A673 (cell line): ENCODE measurements around the gene PSMB5. TPM values are rescaled to one million over a fixed set of nuclear protein-coding genes. Genes with fewer than 3 reads are reported as not detected.

Source experiments
- BruUV-seq: library from RNA; stranded (reverse); fragments of 400-500 nt; replicated peaks from 2 replicates; lab custom pipeline; 2021; lab: Mats Ljungman, UMichigan
- CTCF ChIA-PET: fragments of 300-600 bp; sonication (Branson Sonifier 250); formaldehyde crosslinking; loops from one replicate; lab custom pipeline; 2022; ENCODE audit warnings: antibody characterized with exemption; lab: Charles Lee
- POLR2A ChIA-PET: fragments of 300-600 bp; sonication (Branson Sonifier 250); formaldehyde crosslinking; loops from one replicate; lab custom pipeline; 2022; ENCODE audit warnings: antibody characterized with exemption; ENCODE audit not compliant: low non-redundant PET; lab: Charles Lee
- DNase-seq: peaks from one replicate; pipeline ENCODE4 v3.0.0-alpha.2; 2015; ENCODE audit warnings: low spot score
- H3K27ac ChIP-seq: fragments of 200-600 bp; sonication (generic); 2 replicates; pipeline ENCODE4 v1.5.1; 2016; ENCODE audit warnings: mixed run types, low read depth, mild to moderate bottlenecking, mixed read lengths, antibody characterized with exemption, low read length; ENCODE audit not compliant: poor library complexity, severe bottlenecking
- H3K27me3 ChIP-seq: fragments of 200-600 bp; sonication (generic); replicated peaks from 2 replicates; pipeline ENCODE4 v1.6.1; 2017; ENCODE audit warnings: mixed run types, low read depth, mild to moderate bottlenecking, mixed read lengths, antibody characterized with exemption, low read length; ENCODE audit not compliant: insufficient read depth, poor library complexity
- H3K36me3 ChIP-seq: fragments of 200-600 bp; sonication (generic); 2 replicates; pipeline ENCODE4 v1.6.1; 2016; ENCODE audit warnings: mixed run types, mild to moderate bottlenecking, mixed read lengths, antibody characterized with exemption, low read length; ENCODE audit not compliant: insufficient read depth, poor library complexity, severe bottlenecking
- H3K4me1 ChIP-seq: fragments of 200-600 bp; sonication (generic); 2 replicates; pipeline ENCODE4 v1.6.1; 2017; ENCODE audit warnings: mixed run types, mild to moderate bottlenecking, mixed read lengths, antibody characterized with exemption, low read length; ENCODE audit not compliant: insufficient read depth, poor library complexity, severe bottlenecking
- H3K4me3 ChIP-seq: fragments of 200-600 bp; sonication (generic); 2 replicates; pipeline ENCODE4 v1.5.1; 2016; ENCODE audit warnings: low read depth, mixed run types, mild to moderate bottlenecking, mixed read lengths, low read length; ENCODE audit not compliant: poor library complexity, severe bottlenecking
- H3K9me3 ChIP-seq: fragments of 200-600 bp; sonication (generic); 2 replicates; pipeline ENCODE4 v1.6.1; 2016; ENCODE audit warnings: mixed run types, low read depth, mild to moderate bottlenecking, mixed read lengths, antibody characterized with exemption, low read length; ENCODE audit not compliant: poor library complexity, severe bottlenecking
- EZH2 ChIP-seq: fragments of 200-600 bp; sonication (generic); IDR thresholded peaks from 2 replicates; pipeline ENCODE4 v1.6.1; 2017; ENCODE audit warnings: borderline replicate concordance, low read depth, mild to moderate bottlenecking, mixed read lengths, antibody characterized with exemption, low read length; ENCODE audit not compliant: poor library complexity, severe bottlenecking
- intact Hi-C: fragments of 100-400 bp; cut with micrococcal nuclease; formaldehyde crosslinking; loops from one replicate; pipeline ENCODE4 v1.10.0; 2022; ENCODE audit not compliant: unreplicated experiment
- total RNA-seq: library from RNA; stranded (reverse); gene quantifications from 2 replicates; pipeline ENCODE4 v1.2.3, GENCODE V29; 2021
- TF ChIP-seq, protein P1 (sequence below): fragments of 300-800, 200-600 bp; sonication (generic); conservative IDR thresholded peaks from 2 replicates; pipeline ENCODE4 v1.5.1; 2017; ENCODE audit warnings: low read depth, mild to moderate bottlenecking, antibody characterized with exemption, low read length, moderate library complexity, mixed read lengths

PSMB5 gene
- total RNA-seq, 1 experiment from 2014 or later, result 500 TPM

DNA sequence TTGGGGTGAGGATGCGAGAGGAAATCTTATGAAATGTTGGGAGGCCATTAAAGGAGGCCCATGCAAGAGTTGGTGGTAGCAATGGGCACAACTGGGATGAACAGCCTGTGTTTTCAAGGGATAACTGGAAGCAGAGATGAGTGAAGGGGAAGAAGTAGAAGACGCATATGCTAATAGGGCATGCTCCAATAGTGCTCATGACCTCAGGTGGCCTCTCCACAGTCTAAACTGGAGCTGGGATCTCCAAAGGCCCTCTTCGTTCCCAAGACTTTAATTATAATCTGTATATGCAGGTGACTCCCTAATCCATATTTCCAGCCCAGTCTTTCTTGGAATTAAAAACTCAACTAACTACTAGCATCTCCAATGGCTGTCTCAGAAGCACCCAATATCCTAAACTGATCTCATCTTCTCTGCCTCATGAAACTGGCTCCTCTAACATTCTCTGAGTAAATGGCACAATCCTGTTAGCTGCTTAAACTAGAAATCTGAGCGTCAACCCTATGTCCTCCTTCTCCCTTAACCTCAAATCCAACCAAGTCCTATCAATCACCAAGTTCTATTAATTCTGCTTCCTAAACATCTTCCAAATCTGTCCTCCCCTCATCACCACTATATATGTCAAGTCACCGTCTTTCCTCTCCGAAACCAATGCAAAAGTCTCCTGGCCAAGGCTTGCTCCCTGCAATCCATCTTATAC, 49.6 kb downstream of the PSMB5 start:
- intact Hi-C loops, result loop anchor here (5.0 kb wide), 4 partner anchors 58 to 678 kb away; partner anchors contain the start of gene PRMT5
- no peak overlapping the region for H3K4me3 ChIP-seq
- TF ChIP-seq, protein P1, sequence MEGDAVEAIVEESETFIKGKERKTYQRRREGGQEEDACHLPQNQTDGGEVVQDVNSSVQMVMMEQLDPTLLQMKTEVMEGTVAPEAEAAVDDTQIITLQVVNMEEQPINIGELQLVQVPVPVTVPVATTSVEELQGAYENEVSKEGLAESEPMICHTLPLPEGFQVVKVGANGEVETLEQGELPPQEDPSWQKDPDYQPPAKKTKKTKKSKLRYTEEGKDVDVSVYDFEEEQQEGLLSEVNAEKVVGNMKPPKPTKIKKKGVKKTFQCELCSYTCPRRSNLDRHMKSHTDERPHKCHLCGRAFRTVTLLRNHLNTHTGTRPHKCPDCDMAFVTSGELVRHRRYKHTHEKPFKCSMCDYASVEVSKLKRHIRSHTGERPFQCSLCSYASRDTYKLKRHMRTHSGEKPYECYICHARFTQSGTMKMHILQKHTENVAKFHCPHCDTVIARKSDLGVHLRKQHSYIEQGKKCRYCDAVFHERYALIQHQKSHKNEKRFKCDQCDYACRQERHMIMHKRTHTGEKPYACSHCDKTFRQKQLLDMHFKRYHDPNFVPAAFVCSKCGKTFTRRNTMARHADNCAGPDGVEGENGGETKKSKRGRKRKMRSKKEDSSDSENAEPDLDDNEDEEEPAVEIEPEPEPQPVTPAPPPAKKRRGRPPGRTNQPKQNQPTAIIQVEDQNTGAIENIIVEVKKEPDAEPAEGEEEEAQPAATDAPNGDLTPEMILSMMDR, result no peak
- no peaks in the 10 kb centered on the region for H3K27me3 ChIP-seq
- no peak overlapping the region for H3K27ac ChIP-seq
- H3K9me3 ChIP-seq, result no peaks in the 10 kb centered on the region
- ChIA-PET CTCF (interaction anchor here (0.5 to 2.2 kb wide), 7 partner anchors 9 to 170 kb away, joined by 3 to 7 read pairs (median 4); partner anchors contain the start of gene CDH24), POLR2A (no interaction called here)
- DNase-seq, result no peak
- H3K4me1 ChIP-seq, result peaks cover 4% of the 10 kb centered on the region
- no TSS peak for BruUV-seq
- no peaks in the 10 kb centered on the region for H3K36me3 ChIP-seq

DNA sequence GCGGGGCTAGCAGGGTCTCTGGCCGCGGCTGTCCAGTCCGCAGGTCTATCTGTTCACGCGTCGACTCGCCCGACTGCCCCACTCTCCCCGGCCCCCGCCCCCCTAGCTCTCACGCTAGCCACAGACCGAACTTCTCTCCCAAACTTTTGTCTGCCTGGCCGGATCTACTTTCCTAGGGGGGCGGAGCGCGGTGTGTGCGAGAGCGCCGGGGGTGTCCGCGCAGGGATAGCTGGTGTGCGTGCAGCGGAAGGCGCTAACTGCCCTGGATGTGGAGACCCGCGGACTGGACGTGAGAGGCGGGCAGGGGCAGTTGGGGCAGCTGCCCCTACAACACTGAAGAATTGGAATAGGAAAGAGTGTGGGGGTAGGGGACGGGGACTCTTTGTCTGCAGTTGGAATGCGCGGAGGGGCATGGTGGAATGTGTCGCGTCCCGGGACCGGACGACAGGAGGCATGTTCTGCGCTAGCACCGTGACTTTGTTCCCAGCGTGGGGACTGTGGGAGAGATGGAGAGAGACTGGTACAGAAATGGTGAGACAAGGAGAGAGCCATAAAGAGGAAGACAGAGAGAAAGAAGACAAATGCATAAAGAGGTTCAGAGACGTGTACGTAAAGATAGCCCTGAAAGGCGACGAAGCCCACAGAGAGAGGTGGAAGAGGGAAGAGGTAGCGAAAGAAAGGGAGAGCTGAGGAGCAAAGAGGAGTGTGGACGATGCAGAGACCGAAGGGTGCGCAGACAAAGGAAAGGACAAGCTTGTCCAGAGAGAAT, 52.0 kb downstream of the PSMB5 start, which contains the start of gene AJUBA:
Gene AJUBA, minus strand, starts transcription at position 75 of the 769 bp plus-strand sequence. CDS start 285 bp downstream, outside the sequence.
- ChIA-PET POLR2A (interaction anchor here (0.5 to 0.9 kb wide), 3 partner anchors 9 to 76 kb away, joined by 3 to 13 read pairs (median 4); no protein-coding TSS in a partner anchor), CTCF (interaction anchor here (0.6 to 1.5 kb wide), 12 partner anchors 9 to 160 kb away, joined by 3 to 8 read pairs (median 4); no protein-coding TSS in a partner anchor)
- H3K9me3 ChIP-seq, result no peaks in the 10 kb centered on the region
- H3K27me3 ChIP-seq, result no peaks in the 10 kb centered on the region
- H3K4me1 ChIP-seq, result peaks cover 25% of the 10 kb centered on the region
- no TSS peak for BruUV-seq
- peak within 1 kb of the TSS; percentile 86 for H3K4me3 ChIP-seq
- peak; percentile 98 for DNase-seq
- peak within 1 kb of the TSS; percentile 86 for H3K27ac ChIP-seq
- intact Hi-C loops, result loop anchor here (1.0 to 5.0 kb wide), 6 partner anchors 23 to 675 kb away; partner anchors contain the start of gene PRMT5
- peaks cover 8% of the 10 kb centered on the region for H3K36me3 ChIP-seq
- TF ChIP-seq, protein P1, result no peak
- TF ChIP-seq EZH2, result no peak

DNA sequence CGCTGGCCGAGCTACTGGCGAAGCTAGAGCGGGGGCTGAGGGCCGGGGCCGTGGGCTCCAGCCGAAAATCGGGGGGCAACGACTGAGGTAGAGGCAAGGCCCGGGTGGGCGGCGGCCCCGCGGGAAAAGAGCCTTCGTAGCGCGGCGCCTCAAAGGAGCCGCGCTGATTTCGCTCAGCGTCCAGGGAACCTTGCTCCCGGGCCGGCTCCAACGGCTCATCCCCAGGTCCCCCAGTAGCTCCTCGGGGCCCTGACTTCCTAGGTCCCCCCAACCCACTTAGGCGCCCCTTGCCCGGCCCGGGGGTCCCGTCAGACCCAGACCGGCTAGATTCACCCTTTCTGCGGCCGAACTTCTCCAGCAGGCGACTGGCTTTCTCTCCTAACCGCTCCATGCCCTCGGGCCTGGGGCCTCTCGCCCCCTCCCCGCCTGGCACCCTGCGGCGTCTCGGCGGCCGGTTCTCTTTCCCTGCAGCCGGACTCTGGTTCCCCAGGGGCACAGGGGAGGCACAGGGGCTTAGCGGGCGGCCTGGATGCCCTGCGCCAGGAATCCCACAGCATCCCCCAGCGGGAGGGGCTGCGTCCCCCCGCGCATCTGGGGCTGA, 52.7 kb downstream of the PSMB5 start:
- POLR2A ChIA-PET, result interaction anchor here (0.6 to 0.9 kb wide), 3 partner anchors 9 to 113 kb away, joined by 3 to 13 read pairs (median 5); partner anchors contain the start of genes ACIN1 and C14orf119
- Histone ChIP-seq H3K4me1 (peaks cover 32% of the 10 kb centered on the region), H3K36me3 (peaks cover 8% of the 10 kb centered on the region), H3K27ac (peak overlapping the region; percentile 86), H3K9me3 (no peaks in the 10 kb centered on the region), H3K4me3 (peak overlapping the region; percentile 86), H3K27me3 (no peaks in the 10 kb centered on the region)
- peak; percentile 37 for DNase-seq
- intact Hi-C loops, result loop anchor here (1.0 to 5.0 kb wide), 6 partner anchors 23 to 675 kb away; partner anchors contain the start of gene PRMT5
- TSS peak; percentile 44 for BruUV-seq
- TF ChIP-seq, protein P1, result no peak
- no peak for TF ChIP-seq EZH2
- CTCF ChIA-PET, result interaction anchor here (0.6 to 1.5 kb wide), 10 partner anchors 12 to 159 kb away, joined by 3 to 8 read pairs (median 4); no protein-coding TSS in a partner anchor
